GM19328 (cell line): ENCODE measurements around the gene TMPRSS7.

Experiments used
- ATAC-seq: cut with Tn5 transposase; IDR thresholded peaks from one replicate; pipeline ENCODE4 v1.9.1; 2021; ENCODE audit warnings: mild to moderate bottlenecking, moderate library complexity; ENCODE audit not compliant: unreplicated experiment

TMPRSS7 gene

DNA sequence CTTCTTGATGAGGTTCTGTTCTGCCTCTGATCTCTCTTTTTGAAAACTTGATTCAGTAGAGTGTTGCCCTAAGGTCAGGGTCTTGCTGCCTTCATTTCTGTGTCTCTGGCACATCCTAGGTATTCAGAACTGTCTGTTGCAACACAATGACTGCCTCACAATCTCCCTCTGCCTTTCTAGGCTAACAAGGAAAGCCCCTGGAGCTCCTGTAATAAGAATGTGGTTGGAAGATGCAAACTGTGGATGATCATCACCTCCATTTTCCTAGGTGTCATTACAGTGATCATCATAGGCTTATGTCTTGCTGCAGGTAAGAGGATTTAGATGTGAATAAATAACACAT is 58.6 kb downstream of the TMPRSS7 start:
- ATAC-seq: no peak

DNA sequence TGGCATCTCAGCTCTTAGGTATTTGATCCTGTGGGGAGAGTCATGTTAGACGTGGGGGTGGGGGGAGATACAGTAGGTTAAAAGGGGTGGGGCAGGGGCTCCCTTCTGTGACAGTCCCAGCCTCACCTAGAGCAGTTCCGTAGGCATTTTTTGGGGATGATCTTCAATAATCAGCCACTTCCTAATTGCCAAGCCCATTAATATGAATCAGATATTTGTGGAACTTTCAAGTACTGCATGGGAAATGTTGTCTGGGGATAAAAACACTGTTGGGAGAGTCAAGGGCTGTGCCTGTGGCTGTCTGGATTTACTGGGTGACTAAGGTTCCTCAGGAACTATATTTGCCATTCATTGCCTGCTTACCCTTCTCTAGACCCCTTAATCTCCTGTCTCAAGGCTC is 61.2 kb downstream of the TMPRSS7 start:
- no peak for ATAC-seq

DNA sequence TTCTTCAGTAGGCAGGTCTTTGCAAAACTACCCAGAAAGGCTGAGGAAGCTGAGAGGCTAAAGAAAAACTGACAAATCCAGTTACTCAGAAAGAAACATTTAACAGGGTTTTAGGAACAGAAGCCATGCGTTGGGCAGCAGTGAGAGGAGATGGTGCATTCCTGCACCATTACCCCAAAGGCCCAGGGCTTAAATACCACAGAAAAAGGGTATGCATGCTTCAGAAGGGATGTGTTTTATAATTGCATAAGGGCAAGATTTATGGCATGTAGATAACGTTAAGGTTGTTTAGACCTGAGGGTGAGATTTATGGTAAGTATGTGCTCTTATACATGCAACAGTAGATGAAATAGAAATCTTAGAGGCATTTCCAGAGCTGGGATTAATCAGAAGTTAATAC is 61.6 kb downstream of the TMPRSS7 start:
- no peak for ATAC-seq

DNA sequence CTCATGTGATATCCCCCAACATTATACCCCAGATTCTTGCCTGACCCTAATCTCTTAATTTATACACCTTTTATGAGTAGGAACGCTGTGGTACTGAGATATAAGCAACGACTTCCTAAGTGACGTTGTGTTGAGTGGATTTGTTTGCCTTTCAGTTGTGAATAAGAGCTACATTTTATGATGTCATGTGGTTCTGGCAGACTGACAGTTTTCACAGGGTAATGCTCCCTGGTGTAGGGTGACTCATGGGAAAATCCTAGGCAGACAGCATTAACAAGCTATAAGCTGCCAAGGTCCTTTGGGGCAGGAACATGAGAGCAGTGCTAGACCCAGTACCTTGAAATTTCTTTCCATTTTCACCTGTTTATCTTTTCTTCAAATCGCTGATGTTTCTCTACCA is 62.8 kb downstream of the TMPRSS7 start:
- ATAC-seq: no peak

DNA sequence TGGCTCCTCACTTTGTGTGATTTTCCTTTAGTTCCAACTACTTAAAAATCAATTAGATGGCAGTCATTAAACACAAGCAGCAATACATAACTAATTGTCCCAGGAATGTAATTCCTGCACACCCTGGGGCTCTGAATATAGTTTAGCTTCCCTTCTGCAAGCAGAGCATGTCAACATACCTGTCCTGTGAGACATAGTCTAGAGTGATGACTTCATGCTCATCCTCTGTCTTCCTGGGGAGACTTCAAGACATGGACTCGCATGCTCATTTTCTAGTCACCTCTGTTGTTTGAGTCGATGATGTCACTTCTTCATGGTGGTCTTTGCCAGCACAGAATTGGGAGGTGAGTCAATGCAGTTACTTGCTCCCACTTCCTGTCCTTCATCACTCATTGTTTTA is 67.4 kb downstream of the TMPRSS7 start:
- no peak for ATAC-seq

DNA sequence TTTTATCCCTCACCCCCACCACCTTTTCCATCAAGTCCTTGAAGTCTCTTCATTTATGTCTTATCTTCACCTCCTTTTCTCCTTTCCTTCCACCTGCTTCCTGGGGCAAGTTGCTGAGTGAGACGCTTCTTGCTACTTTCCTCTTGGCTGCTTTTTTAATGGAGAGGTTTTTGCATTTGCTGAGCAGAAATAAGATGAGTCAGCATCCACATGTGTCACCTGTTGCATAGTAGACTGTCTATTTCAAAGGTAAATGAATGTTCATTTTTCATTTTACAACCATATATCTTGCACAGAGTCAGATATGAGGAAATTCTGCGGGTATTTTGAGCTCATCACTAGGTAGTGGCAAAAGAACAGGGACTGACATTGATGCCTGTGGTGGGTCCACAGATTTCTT is 70.2 kb downstream of the TMPRSS7 start:
- no peak for ATAC-seq

DNA sequence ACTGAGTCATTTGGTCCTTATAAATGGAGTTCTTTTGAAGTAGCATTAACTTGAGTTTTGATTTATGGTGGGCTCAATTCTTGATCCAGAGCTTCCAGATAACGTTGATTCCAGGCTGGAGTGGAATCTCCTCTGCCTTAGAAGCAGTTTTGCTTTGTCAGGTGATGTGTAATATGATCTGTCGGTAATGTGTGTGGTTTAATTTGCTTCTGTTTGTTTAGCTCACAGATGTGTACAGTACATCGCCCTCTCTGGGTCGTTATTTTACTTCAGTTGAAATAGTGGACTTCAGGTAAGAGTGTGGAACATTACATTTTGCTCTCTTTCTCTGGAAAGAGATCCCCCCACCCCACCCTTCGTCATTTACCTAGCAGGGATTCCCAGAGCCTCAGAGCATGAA is 74.8 kb downstream of the TMPRSS7 start:
- no peak for ATAC-seq

DNA sequence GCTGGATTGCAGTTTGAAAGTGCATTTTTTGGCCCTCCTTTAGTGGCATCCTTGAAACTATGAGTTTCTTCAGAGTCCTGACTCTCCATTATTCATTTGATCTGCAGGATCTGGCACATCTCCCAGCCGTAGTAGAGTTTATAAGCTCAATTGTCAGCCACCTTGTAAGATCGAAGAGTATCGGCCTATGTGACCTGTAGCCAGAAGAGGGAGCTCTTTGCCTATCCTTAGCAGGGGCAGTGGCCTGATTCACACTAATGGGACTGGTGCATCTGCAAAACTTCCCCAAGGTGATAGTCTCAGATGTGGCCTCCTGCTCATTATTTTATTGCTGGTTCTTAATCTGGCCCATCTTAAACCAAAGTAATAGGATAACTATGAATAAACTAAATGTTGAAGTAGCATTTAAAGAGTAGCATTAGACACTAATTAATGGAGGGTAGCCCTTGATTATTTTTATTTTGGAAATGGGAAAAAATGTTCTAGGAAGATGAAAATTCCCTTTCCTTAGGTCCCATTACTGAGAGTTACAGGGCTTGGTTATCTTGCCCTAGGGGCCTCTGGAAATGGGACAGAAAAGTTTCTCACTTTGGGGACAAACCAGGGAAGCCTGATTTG is 77.4 kb downstream of the TMPRSS7 start:
- ATAC-seq: peak; percentile 44

DNA sequence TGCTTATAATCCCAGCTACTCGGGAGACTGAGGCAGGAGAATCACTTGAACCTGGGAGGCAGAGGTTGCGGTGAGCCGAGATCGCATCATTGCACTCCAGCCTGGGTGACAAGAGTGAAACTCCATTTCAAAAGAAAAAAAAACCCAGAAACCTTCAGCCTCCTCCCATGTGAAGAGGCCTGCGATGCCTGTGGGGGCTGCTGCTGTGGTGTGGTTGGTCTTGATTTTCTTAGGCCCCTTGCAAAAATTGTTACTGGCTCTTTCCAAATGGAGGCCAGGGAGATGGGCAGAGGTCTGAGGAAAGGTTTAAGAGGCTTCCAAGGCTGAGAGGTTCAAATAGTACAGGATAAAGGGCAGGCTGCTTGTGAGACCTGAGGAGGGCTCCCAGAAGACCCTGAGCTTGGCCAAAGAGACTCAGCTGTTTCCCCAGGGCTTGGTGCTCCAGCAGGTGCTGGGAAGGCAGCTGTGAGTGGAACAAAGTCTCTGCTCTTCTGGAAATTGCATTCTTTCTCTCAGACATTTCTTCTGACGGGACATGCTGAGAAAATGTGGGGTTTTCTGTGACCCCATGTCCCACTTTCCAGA is 80.1 kb downstream of the TMPRSS7 start:
- ATAC-seq: peak; percentile 25

DNA sequence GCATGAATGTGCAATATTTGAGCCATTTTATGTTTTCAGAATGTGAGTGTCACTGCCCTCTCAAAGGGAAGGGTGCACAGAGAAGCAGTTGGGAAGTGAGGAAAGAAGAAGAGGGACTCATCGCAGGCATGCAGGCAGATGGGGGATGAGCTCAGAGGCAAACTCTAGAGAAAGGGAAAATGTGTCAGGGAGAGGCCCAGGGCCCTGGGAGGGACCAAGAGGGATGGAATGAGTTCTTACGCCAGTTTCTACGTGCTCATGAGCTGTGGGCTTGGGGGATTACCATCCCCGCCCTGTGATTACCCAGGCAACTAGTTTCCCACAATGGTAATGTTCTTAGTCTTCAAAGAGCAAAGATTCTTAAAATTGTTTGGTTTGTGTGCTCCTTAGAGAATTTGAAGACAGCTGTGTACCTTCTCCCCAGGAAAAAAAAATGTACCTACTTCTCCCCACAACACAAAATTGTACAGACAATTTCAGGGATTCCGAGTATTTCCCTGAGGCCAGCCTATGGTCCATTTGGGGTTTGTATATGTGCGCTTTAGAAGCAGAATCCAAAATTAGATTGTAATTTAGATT is 80.7 kb downstream of the TMPRSS7 start:
- ATAC-seq: no peak

DNA sequence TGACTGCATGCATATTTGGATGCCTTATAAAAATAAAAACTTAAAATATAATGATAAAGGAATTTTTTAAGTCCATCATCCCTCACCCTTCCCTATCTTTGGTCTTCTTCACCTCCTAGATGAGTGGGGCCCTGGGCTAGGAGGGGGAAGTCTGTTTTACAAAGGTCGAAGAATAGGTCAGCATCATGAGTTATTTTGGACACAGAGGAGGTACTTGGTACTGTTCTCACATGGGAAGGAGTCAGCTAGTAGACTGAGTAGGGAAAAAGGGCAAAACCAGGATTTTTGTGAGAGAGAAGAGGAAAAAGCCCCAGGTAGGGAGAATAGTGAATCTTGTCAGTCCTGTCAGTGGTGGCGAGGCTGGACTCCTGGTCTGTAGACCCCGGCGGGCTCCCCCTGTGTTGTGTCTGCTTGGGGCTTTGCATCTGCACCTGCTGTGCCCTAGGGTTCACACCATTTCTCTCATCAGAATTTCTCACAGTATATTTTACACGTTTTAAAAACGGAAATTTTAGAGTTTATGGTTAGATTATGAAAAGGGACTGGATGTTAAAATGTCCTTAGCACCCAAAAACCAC is 81.4 kb downstream of the TMPRSS7 start:
- no peak for ATAC-seq

DNA sequence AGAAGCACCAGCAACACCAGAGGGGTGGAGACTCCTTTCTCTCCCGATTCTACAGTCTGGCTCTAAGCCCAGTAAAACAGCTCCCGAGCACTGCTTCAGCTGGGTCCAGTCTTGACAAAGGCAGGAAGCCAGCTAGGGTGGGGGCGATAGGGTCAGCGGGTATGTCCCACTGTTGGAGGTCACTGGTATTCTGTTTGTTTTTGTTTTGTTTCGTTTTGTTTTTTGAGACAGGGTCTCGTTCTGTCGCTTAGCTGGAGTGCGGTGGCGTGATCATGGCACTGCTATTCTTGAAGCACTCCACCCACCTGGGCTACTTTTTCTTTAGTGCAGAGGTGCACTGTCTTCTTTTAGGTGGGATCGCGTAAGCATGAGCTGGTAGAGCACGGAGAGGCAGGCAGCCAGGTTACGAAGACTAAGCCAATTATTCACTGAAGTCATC is 82.2 kb downstream of the TMPRSS7 start:
- ATAC-seq: no peak

DNA sequence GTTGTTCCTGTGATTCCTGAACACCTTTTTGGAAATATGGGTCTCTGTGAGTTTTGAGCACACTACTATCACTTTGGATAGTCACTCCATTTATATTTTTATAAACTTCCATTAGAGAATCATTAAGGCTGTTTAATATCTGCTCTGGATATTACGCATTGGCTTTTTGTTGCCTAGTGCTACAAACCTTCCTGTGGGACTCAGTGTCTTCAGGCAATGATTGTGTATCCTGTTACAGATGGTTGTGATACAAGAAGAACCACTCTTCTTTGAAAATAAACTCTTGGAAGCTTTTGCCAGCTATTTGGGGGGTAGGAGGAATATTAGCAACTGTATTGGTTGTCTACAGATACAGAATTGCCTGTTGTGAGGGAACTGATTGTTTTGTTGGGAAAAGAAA is 82.9 kb downstream of the TMPRSS7 start:
- ATAC-seq: no peak

DNA sequence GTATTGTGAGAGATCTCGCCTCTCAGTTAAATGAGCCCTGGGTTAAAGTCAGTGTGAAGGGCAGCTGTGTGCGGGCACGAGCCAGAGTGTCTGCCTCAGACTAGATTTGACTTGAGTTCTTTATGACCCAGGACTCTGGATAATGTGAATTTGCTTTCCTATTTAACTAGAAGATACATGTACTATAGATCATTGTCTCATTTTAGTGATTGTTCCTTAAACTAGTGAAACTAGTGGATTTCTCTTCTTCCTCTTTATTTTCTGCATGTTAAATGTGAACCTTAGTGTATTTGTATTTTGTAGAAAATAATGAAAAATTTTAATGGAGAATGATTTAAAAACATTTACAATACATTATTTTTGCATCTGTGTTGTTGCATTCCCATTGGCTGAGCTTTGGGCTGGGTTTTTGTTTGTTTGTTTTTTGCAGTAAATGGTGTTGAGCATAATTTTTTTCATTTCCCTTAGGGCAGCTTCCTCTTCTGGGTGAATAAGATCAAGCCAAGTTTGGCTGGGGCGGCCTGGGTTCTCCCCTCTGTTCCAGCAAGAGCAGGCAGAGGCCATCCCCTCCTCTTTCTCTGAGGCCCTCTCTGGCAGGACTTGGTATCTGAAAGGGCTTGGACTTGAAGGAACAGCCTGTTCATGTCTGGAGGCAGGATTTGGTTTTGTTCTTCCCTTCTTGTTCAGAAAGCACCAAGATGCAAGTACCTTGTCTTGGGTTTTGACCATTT is 83.5 kb downstream of the TMPRSS7 start:
- ATAC-seq: no peak

DNA sequence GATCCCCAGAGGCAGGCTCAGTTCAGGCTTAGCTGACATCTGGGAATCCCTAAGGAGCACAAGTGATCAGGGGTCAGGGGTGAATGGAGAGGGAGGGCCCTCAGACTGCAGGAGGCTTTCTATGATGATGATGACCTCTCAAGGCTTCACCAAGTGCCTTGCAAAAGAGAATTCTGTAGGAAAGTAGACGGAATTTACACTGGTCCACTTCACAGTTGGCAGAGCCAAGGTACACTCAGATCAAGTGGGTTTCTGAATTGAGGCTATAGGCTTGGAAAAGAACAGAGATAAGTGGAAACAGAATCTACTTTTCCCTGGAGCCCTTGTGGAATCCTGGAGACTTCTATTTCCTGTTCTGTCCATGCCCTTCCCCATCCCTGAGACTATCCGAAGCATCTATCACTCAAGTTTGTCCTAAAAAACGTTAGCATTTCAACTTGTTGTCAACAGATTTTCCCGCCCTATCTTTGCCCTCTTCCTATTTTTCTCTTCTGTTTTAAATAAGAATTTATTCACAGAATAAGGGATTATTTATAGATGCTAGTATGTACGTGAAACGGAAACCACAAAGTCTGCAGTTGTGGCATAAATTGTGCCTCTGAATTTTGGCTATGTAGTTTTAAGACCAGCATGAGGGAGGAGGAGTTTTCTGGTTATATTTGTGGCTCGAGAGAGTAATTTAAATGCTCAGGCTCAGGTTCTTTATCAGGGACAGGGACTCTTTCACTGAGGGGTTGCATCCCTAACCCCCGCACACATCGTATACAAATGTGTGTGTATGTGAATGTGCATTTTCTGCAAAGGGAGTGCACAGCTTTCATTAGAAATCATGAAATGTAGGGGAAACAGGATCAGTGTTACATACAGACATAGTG is 85.7 kb downstream of the TMPRSS7 start:
- no peak for ATAC-seq

DNA sequence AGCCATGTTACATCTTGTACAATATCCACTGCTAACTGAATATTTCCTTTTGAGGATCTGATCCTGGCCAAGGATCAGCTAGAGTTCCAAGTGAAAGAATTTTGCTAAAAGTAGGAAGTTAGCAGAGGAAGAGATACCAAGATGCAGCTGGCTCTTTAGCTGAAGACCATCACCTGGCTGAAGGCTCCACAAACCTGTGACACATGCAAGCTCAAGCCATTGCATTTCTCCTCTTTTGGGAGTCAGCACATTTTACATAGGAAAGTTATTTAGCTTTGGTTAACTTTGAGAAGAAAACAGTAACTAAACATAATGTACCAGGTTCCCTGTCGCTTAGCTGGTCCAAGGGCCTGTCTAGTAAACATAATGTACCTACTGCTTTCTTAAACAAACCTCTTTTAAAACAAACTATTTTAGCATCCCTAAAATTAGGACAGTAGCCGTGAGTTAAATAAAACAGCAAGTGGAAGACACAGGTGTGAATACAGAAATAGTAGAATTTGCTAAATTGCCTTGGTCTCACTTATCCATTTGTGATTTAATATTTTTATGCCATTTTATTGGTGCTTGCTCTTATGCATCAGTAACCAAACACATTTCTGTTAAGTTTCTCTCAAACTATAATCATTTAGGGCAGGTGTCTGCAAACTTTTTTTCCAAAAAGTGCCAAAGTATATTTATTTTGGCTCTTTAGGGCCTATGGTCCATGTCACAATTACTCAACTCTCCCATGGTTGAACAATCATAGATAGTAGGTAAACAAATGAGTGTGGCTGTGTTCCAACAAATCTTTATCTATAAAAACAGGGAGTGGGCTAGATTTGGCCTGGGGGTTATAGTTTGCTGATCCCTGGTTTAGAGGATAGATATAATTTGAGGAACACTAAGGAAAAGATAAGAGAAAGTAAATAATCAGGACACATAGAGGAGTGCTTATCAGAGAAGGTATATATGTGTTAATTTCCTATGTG is 87.3 kb downstream of the TMPRSS7 start:
- no peak for ATAC-seq

DNA sequence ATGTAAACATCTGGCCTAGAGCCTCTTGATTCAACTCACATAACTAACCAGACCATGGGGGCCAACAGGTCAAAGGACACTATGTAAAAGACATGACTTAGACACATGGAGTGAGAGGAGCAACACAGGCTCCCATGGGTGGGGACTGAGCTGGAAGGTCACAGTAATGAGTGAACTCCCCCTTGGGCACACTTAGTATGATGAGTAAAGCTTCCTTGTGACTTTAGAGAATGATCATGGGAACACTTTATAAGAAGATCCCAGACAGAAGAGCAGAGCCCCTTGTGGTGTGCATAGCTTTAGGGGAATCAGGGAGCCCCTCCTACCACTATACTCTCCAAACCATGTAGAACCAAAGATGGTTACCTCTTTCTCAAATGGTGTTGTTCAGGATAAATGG is 88.3 kb downstream of the TMPRSS7 start:
- no peak for ATAC-seq

DNA sequence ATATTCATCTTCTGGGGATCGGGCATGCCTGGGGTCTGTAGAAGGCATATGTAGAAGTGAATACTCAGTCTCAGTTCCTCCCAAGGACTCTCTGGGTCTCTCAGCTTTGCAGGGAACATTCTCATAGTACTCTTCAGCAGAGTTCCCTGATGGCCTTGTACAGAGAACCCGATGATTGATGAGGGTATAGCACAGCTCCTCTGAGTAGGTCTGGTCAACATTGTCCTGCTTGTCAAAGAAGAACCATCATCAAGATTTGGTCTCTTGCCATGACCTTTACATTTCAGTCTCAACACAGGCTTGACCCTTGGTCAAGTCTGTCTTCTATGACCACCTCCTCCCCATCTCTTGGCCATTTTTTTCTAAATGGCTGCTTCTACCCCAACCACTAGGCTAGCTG is 89.0 kb downstream of the TMPRSS7 start:
- no peak for ATAC-seq

DNA sequence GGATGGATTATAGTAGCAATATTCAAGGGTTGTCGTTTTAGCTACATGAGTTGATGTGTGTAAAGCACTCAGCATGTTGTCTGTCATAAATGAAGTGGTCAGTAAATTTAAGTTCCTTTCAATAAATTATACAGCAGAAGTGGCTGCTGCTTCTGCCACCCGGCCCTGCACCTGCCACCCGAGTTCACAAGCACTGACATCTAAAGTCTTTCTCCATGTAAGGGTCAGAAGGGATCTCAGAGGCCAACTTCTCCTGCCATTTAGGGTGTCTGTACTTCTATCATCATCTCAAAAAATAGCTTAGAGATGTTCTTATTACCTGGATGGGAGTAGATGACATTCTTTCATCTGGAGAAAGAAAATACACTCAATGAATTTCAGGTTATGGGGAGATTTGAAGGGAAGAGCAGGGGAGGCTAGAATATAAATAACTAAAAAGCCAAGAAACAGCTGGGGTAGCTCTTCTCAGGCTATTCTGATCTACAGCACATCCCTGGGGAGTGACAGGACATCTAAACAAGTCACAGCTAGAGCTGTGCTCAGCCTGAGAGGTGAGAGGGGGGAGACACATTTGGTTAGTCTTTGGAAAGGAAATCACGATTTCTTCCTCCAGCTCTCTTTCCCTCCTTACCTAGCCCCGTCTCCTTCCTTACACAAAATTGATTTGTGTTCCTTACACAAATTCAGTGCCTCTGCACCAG is 90.5 kb downstream of the TMPRSS7 start:
- no peak for ATAC-seq
